SK-MEL-5 (cell line): ENCODE data around the gene NLGN2. TPM values are rescaled to one million over a fixed set of nuclear protein-coding genes. Genes with fewer than 3 reads are reported as not detected.

ENCODE experiments used
- DNase-seq: peaks from one replicate; pipeline ENCODE4 v3.0.0-alpha.2; 2016; ENCODE audit warnings: low read depth, low spot score
- in situ Hi-C: cut with HindIII; loops from 2 replicates; pipeline ENCODE4 v1.10.0; 2016; ENCODE audit warnings: low sequenced_read_pairs, high pct_unique_total_duplicates, low pct_unique_long_range_greater_than_20kb
- total RNA-seq: library from RNA; depleted of rRNA; stranded (reverse); fragments of >200 nt; shearing (Covaris generic); gene quantifications from 2 replicates; pipeline ENCODE4 v1.2.3, GENCODE V29; 2014

The NLGN2 gene
- total RNA-seq, 1 experiment from 2014 or later, result 0.55 TPM

GRCh38 chr17:7388856-7389255, 18.8 kb upstream of the NLGN2 start:
- no peak for DNase-seq
- in situ Hi-C loops, result no loop called here

- in situ Hi-C loops, result no loop called here
- DNase-seq, result no peak
These were observed 17.4 kb upstream of the NLGN2 start for GRCh38 chr17:7389924-7390910.

GRCh38 chr17:7391307-7391706, 16.3 kb upstream of the NLGN2 start:
- no peak for DNase-seq
- in situ Hi-C loops, result no loop called here

DNA sequence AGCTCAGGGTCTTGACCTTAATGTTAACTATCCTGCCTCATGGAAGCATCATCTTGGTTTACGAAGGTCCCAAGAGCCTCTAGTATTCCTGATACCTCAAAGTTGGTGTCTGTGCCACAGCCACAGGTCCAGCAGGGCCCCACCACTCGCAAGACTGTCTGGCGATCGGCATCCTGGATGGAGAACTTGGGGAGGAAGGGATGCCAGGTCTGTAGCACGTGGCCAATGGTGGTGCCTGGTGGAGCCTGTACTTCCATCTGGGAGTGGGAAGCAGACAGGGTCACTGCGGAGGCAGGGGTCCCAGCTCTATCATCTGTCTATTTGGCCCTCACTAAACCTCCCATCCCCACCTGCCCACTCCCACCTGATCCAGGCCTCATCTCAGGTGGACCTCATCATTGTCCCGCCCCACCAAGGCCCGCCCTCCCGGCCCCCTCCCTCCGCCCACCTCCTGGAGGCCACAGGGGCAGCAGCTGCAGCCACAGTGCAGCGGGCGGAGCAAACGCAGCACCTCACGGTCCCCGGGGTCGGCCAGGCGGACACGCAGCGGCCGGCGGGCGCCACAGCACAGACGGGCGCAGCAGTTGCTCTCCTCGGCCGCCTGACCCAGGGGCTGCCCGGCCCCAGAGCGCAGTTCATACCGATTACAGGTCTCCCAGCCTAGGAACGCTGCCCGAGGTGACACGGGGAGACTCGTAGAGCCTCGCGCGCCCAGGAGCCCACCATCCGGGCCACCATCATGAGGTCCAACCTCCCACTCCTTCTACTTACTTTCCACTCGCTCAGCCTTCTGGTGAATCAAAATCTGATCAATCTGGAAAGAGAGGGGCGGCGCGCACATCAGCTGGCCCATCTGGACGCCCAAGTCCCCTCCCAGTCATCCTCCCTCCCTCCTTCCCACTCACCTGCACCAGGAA, 14.7 kb upstream of the NLGN2 start:
- in situ Hi-C loops, result no loop called here

DNA sequence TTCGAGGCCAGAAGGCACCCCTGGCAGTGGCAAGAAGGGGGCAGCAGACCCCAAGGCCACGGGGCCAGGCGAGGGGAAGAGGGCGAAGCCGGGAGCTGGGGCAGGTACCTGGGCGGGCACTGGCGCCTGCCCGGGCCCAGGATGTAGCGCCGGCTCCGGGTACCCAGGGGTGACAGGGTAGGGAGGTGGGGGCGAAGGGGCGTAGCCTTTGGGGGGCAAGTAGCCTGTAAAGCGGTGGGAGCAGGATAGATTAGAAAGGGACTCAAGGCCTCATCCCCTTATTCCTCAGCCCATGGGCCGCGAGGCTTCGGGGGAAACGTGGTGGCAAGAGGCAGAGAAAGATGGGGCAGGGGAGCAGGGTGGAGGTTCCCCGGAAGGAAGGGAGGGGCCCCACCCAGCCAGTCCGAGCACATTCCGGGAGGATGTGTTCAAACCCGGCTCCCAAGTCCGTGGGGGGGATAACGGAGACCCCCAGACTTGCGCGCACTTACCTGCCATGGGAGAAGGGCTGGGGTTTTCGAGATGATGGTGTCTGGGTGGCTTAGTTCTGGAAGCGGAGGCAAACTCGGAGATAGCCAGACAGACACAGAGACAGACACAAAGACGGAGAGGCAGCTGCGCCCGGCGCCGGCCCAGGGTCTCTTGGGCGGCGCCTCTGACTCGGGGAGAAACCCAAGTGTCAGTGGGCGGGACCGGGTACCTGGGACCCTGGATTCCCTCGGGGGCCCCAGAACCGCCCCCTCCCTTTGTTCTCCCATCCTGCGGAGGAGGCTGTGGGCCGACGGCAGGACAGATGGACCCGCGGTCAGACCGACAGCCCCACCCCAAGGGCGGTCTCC, 13.8 kb upstream of the NLGN2 start:
- in situ Hi-C loops, result no loop called here
- peak; percentile 10 for DNase-seq

More for the DNA sequence above, 14.7 kb upstream of the NLGN2 start:
- DNase-seq, result no peak

DNA sequence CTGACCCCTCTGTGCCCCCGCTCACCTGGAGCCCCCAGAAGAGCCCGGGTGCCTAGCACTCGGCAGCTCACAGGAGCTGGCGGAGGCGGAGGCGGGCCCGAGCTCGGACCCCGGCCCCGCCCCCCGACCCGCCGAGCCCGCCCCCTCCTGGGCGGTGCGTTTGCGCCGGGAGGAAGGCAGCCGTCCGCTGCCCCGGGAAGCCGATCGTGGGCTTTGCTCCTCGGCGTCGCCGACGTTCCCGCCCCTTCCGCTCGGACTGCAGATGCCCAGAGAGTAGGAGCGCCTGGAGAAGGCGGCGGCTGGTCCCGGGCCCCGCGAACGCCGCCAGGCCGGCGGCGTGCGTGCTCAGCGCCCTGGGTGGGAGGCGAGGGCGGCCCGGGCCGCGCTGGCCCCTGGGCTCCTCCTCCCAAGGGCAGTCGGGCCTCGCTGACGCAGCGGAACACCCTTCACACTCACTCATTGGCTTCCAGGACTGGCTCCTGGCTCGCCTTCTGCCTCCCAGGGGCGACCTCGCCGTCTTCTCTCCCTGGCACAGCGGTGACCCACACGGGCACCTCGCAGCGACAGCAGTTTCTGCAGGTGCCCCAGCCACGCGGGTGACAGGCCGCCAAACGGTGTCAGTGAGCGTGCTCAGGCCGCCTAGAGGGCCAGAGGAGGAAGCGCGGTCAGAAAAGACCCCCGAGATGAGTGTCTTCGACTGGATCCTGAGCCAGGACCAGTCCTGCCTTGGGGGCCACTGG, 13.0 kb upstream of the NLGN2 start, which contains the start of gene PLSCR3:
Gene PLSCR3 (minus strand): TSS at position 74 of the 740 bp plus-strand sequence. CDS start 415 bp downstream, outside the sequence.
- in situ Hi-C loops, result no loop called here
- peak; percentile 82 for DNase-seq

DNA sequence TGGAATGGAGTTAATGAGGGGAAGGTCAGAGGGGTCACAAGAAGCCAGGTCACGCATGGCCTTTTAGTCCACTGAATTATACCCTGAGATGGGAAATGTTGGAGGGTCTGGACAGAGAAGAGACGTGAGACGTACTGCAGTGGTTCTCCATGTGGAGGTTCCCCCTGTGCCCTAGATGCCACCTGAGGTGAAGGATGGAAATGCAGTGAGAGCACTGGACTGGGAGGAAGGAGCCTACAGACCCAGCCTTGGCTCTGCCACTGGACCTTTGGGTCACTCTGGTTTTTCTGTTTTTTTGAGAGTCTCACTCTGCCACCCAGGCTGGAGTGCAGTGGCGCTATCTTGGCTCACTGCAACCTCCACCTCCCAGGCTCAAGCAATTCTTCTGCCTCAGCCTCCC, 11.5 kb upstream of the NLGN2 start:
- in situ Hi-C loops, result no loop called here
- DNase-seq, result no peak

GRCh38 chr17:7398612-7399011, 9.0 kb upstream of the NLGN2 start:
- no peak for DNase-seq
- in situ Hi-C loops, result no loop called here

DNA sequence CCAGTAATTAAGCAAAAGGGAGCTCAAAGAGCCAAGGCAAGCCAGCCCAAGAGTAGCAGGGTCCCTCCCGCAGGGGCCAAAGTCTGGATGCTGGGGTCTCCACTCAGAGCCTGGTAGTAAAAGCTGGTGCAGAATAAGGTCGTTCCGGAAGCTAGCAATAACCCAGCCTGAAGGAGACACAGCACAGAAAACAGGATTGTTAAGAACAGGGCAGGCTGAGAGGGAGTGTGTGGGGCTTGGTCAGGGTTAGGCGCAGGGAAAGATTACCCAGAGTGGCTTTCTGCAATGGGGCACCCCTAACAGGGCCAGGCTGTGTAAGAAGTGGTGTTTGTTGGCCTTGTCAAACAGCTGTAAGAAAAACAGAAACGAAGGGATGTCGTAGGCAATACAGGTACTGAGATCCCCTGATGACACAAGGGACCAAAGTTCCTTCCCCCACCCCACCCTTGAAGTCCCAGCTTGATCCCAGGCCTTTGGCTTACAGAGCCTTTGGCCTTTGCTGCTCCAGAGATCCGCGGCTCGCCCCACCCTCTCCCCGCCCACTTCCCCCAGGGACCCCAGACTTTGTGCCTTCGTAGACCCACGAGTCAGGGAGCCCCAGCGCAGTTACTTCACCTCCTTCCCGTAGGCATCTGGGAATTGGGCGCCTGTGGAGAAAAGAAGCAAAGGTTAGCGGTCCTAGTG, 4.5 kb upstream of the NLGN2 start:
- in situ Hi-C loops, result no loop called here
- DNase-seq, result peak; percentile 42

DNA sequence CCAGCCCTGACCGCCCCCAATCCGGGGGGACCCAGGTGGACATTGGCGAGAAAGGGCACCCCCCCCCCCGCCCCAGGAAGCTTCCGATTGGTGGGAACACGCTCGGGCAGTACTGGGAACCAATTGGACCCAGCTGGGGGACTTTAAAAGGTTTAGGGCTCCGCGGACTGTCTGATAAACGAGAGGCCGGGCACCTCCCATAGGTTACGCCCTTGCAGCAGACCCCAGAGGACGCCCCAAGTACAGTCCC, 4.0 kb upstream of the NLGN2 start:
- DNase-seq, result no peak
- in situ Hi-C loops, result no loop called here

DNA sequence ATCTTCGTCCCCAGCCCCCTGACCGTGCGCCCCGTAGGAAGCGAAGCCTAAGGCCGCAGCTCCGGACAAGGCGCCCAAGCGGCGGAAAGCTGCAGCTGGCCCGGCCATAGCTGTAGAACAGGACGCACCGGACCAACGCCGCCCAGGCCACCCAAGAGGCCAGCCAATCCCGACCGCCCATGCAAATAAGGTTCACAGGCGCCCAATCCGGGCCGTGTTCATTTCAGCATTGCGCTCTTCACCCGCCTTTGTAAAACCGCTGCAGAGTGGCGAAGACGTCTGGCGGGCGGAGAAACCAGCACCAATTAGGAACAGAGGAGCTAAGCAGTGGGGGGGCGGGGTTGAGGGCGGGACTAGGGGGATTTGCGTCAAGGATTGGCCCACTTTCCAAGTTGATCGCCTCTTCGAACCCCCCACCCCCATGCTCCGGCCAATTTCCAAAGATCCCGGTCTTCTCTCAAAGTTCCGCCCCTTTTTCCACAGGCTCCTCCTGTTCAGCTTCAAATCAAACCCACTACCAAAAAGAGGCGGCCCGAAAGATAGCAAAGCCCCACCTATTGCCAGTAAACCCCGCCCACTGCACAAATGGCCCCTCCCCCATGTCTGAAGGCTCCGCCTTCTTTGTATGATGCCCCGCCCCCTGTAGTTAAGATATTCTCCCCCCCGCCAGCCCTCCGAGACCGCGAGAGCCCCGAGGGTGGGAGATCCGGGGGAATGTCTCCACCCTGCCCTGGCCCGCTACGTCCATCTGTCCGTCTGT, 3.5 kb upstream of the NLGN2 start, which contains the start of gene TMEM256:
Gene TMEM256 (minus strand): TSS at position 121 of the 760 bp plus-strand sequence. CDS start 13 bp downstream, at position 108.
- in situ Hi-C loops, result no loop called here
- DNase-seq, result peak; percentile 99

DNA sequence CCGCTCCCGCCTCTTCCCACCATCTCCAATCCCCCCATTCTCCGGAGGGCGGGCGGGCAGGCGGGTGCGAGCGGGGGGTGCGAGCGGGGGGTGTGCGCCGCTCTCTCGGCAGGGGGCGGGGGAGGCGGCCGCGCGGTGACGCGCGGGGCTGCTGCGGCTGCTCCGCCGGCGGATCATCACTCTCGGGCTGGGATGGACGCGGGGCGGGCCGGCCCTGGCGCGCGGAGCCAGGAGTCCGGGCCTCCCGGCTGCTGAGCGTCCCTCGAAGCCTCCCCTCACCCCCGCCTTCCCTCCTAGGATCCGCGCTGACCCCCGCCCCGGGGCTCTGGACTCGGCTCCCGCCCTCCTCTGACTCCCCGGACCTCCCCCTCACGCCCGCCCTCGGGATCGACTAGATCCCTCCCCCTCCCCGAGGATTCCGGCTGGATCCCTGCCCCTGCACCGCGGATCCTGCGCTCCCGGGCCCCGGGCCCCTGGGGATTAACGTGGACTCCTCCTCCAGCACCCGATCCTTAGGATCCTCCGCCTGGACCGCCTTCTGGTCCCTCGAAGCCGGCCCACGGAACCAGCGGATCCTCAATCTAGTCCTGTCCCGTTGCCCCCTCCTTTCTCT, 2.8 kb upstream of the NLGN2 start:
- DNase-seq, result peak; percentile 14
- in situ Hi-C loops, result no loop called here

DNA sequence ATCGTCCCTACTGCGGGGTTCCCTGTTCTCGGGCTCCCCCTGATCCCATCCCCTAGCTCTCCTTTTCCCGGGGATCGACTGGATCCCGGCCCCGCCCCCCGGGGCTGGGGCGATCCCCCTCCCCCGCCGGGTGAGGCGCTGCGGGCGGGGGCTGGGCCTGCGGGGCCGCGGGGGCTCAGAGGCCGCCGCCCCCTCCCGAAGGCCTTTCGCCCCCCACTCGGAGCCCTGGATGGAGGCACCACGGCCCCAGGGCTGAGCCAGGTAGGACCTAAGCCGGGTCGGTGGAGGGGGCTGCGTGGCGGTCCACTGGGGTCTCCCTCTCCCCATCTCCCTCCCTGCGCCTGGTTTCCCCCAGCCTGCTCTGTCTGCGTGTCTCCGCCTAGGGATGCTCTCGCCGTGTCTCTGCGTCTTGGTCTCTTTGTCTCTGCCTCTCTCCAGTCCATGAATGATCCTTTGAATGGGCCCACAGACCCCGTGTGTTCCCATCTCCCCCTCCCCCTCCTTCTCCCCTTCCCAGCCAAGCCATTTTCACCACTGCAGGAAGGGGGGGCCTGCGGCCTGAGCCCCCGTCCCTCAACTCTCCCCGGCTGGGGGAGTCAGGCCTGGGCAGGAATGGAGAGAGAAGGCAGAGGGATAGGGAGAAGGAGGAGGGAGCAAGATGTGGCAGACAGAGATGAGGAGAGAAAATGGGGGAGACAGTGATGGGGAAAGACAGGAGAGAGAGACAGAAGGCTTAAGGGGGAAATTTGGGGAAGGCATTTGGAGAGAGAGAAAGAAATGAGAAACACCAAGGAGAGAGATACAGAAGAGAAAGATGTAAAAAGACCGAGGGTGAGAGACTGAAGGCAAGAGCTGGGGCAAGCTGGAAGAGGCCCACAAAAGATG, 2.1 kb upstream of the NLGN2 start:
- DNase-seq, result no peak

GRCh38 chr17:7406235-7406825, 1.3 kb upstream of the NLGN2 start:
- in situ Hi-C loops, result no loop called here
- no peak for DNase-seq

More for the DNA sequence above, 2.1 kb upstream of the NLGN2 start:
- in situ Hi-C loops, result no loop called here
